Uterus (tissue), 2 donors: ENCODE data around the gene SERINC2.

ENCODE experiments used
- CTCF ChIP-seq, 4 experiments: fragments of 200-600 bp in 2 of 4; fragments of 450-650 bp in 2 of 4; sonication (generic) in 2 of 4; IDR thresholded peaks; one replicate each; pipeline ENCODE4 v1.5.1; 2016 to 2019; ENCODE audit warnings: antibody characterized with exemption in 4 of 4, mild to moderate bottlenecking in 2 of 4, moderate library complexity in 1 of 4
- POLR2A ChIP-seq, 2 donors: fragments of 450-650 bp; IDR thresholded peaks; one replicate each; pipeline ENCODE4 v1.6.1; 2016; ENCODE audit warnings: antibody characterized with exemption in 2 of 2, mild to moderate bottlenecking in 1 of 2, moderate library complexity in 1 of 2

- TF ChIP-seq CTCF (IDR thresholded peaks at IDR 0.05) = no peak
- no peak for TF ChIP-seq POLR2A (IDR thresholded peaks at IDR 0.05)
Observed at GRCh38 chr1:31401241-31401640, 11.8 kb upstream of the SERINC2 start.
